HepG2 (cell line): ENCODE data around the gene TOM1L2. TPM values are rescaled to one million over a fixed set of nuclear protein-coding genes. Genes with fewer than 3 reads are reported as not detected.

ENCODE experiments used
- ATAC-seq: fragments of 200-7000 bp; cut with Tn5 transposase; 3 replicates; pipeline ENCODE4 v1.9.1; 2020; ENCODE audit warnings: mild to moderate bottlenecking, moderate library complexity
- BruUV-seq: library from RNA; stranded (reverse); fragments of 400-500 nt; replicated peaks from 2 replicates; lab custom pipeline; 2021; lab: Mats Ljungman, UMichigan
- CTCF ChIA-PET: fragments of 300-600 bp; formaldehyde crosslinking; extraction: SDS; loops from one replicate; lab custom pipeline; 2021; ENCODE audit warnings: low total read pairs, inconsistent platforms, low intra/inter-chr PET ratio; lab: Yijun Ruan, JAX
- POLR2A ChIA-PET: fragments of 350-600 bp; sonication (Branson Sonifier 250); formaldehyde crosslinking; loops from one replicate; lab custom pipeline; 2020; ENCODE audit warnings: antibody characterized with exemption, inconsistent platforms; lab: Yijun Ruan, JAX
- DNase-seq: peaks from one replicate; pipeline ENCODE4 v3.0.0-alpha.2; 2015; ENCODE audit warnings: low spot score
- FAIRE-seq: peaks from 3 replicates; lab custom pipeline; 2011; peaks lifted over from hg19 to GRCh38; lab: Jason Lieb, UNC
- H2AFZ ChIP-seq: one replicate; pipeline ENCODE4 v1.6.1; 2011; ENCODE audit warnings: low read length, inconsistent platforms
- H3K27ac ChIP-seq: fragments of 300-600 bp; 3 replicates; pipeline ENCODE4 v1.8.0; 2011; ENCODE audit warnings: mixed run types, mild to moderate bottlenecking, mixed read lengths, low read length, inconsistent platforms; ENCODE audit not compliant: insufficient read depth; ENCODE audit errors: extremely low read length
- H3K27me3 ChIP-seq, 2 experiments: fragments of 200-600 bp in 1 of 2; 2 replicates in 1 of 2; 3 replicates in 1 of 2; pipeline versions ENCODE4 v1.6.0 to v1.8.0; 2011; ENCODE audit warnings: low read length in 2 of 2, mild to moderate bottlenecking in 2 of 2, moderate library complexity in 2 of 2, inconsistent platforms in 1 of 2; ENCODE audit not compliant: insufficient read depth in 2 of 2, control insufficient read depth in 1 of 2
- H3K36me3 ChIP-seq, 2 experiments: fragments of 200-600 bp in 1 of 2; replicated peaks in 1 of 2; 2 replicates in 1 of 2; 3 replicates in 1 of 2; pipeline versions ENCODE4 v1.5.1 to v1.8.0; 2011; ENCODE audit warnings: low read length in 2 of 2, inconsistent platforms in 1 of 2; ENCODE audit not compliant: insufficient read depth in 2 of 2, control insufficient read depth in 1 of 2
- H3K4me1 ChIP-seq: 2 replicates; pipeline ENCODE4 v1.5.1; 2012; ENCODE audit warnings: low read length, inconsistent platforms; ENCODE audit not compliant: insufficient read depth
- H3K4me2 ChIP-seq: 2 replicates; pipeline ENCODE4 v1.6.0; 2011; ENCODE audit warnings: low read depth, low read length, inconsistent platforms
- H3K4me3 ChIP-seq, 3 experiments: fragments of 200-600 bp in 1 of 3; sonication (generic), shearing (Covaris generic) in 1 of 3; replicated peaks in 1 of 3; 2 replicates each; pipeline ENCODE4 v1.5.1; 2011 to 2016; ENCODE audit warnings: low read length in 3 of 3, inconsistent platforms in 2 of 3, low read depth in 2 of 3, mild to moderate bottlenecking in 2 of 3, control low read depth in 1 of 3, mixed read lengths in 1 of 3; ENCODE audit not compliant: insufficient read depth in 1 of 3
- H3K79me2 ChIP-seq: one replicate; pipeline ENCODE4 v1.6.1; 2011; ENCODE audit warnings: low read length, inconsistent platforms; ENCODE audit not compliant: insufficient read depth
- H3K9ac ChIP-seq: 2 replicates; pipeline ENCODE4 v1.6.0; 2011; ENCODE audit warnings: mild to moderate bottlenecking, low read depth, low read length, inconsistent platforms; ENCODE audit not compliant: insufficient read depth
- H3K9me3 ChIP-seq: 2 replicates; pipeline ENCODE4 v1.5.1; 2012; ENCODE audit warnings: mild to moderate bottlenecking, low read length
- H4K20me1 ChIP-seq: 2 replicates; pipeline ENCODE4 v1.6.0; 2011; ENCODE audit warnings: inconsistent platforms, mild to moderate bottlenecking, low read length, moderate library complexity; ENCODE audit not compliant: insufficient read depth
- AGO2 ChIP-seq: fragments of 200-400 bp; formaldehyde crosslinking; optimal IDR thresholded peaks from 2 replicates; pipeline ENCODE3; 2017; ENCODE audit warnings: mild to moderate bottlenecking, low read depth, low read length, moderate library complexity
- ELF1 ChIP-seq: sonication (generic); formaldehyde crosslinking; IDR thresholded peaks from 2 replicates; pipeline ENCODE4 v1.4.0; 2020; ENCODE audit warnings: missing genetic modification reagents
- PREB ChIP-seq: sonication (generic); formaldehyde crosslinking; IDR thresholded peaks from 2 replicates; pipeline ENCODE4 v1.4.0; 2020; ENCODE audit warnings: missing genetic modification reagents
- ZBTB49 ChIP-seq: sonication (generic); formaldehyde crosslinking; IDR thresholded peaks from 2 replicates; pipeline ENCODE4 v1.4.0; 2020; ENCODE audit warnings: missing genetic modification reagents, borderline replicate concordance
- WGBS: methylation state at CpG from one replicate; pipeline ENCODE4 v1.1.6; 2017; ENCODE audit warnings: low lambda C conversion rate; 5-methylcytosine and 5-hydroxymethylcytosine counted together
- in situ Hi-C: cut with HindIII; loops from 2 replicates; pipeline ENCODE4 v1.10.0; 2017; ENCODE audit warnings: low pct_unique_long_range_greater_than_20kb; ENCODE audit not compliant: extremely low pct_ligation_motif_present
- intact Hi-C: fragments of 100-400 bp; cut with micrococcal nuclease; formaldehyde crosslinking; loops from one replicate; pipeline ENCODE4 v1.10.0; 2022; ENCODE audit not compliant: unreplicated experiment
- polyA plus RNA-seq, 8 experiments: library from polyadenylated mRNA; depleted of rRNA in 3 of 8; stranded (reverse) in 7 of 8; unstranded in 1 of 8; fragments of >200 nt; fragmentation: Illumina TruSeq in 4 of 8; extraction: Trizol in 4 of 8; gene quantifications; 2 replicates each; pipeline versions ENCODE4 v1.2.1 to v1.2.3, GENCODE V29; 2011 to 2016; ENCODE audit warnings: low read depth in 4 of 8, missing spikeins in 1 of 8, mixed read lengths in 1 of 8; ENCODE audit not compliant: insufficient read depth in 1 of 8
- total RNA-seq, 5 experiments: library from RNA; depleted of rRNA; stranded (reverse); fragments of >200 nt; fragmentation: Illumina TruSeq; extraction: Trizol; gene quantifications; 2 replicates each; pipeline ENCODE4 v1.2.3, GENCODE V29; 2016; ENCODE audit warnings: low read depth in 1 of 5
- TF ChIP-seq, protein P1 (sequence below), 2 experiments: sonication (generic) in 1 of 2; formaldehyde crosslinking in 1 of 2; IDR thresholded peaks; 2 replicates each; pipeline versions ENCODE4 v1.4.0 to v1.6.1; 2016 to 2020; ENCODE audit warnings: borderline replicate concordance in 1 of 2, low read depth in 1 of 2, mild to moderate bottlenecking in 1 of 2, missing genetic modification reagents in 1 of 2

TOM1L2 gene
- total and polyA plus RNA-seq, 2 of the 13 experiments (the other 11 are each of a cell fraction or from before 2014, with no cell fraction given), result 4.7 to 7.4 TPM

DNA sequence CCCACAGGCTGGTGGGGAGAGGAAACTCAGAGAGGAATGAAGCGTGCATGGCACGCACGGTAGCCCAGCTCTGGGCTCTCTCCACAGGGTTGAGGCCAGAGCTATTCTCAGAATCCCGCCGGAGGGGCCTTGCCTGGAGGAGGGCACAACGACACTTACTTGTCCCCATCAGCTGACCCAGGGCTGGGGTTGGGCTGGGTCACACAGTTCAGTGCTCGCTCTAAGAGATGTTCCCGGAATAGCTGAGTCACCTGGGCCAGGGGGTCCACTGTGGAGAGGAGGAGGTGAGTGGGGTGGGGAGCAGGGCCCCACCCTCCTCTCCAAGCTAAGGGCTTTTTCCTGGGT lies 157.2 kb downstream of the TOM1L2 start (continued):
- TF ChIP-seq, protein P1, sequence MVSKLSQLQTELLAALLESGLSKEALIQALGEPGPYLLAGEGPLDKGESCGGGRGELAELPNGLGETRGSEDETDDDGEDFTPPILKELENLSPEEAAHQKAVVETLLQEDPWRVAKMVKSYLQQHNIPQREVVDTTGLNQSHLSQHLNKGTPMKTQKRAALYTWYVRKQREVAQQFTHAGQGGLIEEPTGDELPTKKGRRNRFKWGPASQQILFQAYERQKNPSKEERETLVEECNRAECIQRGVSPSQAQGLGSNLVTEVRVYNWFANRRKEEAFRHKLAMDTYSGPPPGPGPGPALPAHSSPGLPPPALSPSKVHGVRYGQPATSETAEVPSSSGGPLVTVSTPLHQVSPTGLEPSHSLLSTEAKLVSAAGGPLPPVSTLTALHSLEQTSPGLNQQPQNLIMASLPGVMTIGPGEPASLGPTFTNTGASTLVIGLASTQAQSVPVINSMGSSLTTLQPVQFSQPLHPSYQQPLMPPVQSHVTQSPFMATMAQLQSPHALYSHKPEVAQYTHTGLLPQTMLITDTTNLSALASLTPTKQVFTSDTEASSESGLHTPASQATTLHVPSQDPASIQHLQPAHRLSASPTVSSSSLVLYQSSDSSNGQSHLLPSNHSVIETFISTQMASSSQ (IDR thresholded peaks at IDR 0.05; ENCODE audit: low read depth), result no peak
- TF ChIP-seq, protein P1 (CRISPR knock-in tag; IDR thresholded peaks at IDR 0.05; ENCODE audit: borderline replicate concordance), result no peak
- no peak for TF ChIP-seq ELF1 (CRISPR knock-in tag)
- TF ChIP-seq, all 625 proteins: peak for 0

- WGBS, result 100% methylated on average over 12 of the region's 20 CpGs
- no peaks in the 10 kb centered on the region for H3K27me3 ChIP-seq
- no peak for FAIRE-seq
- peaks cover 20% of the 10 kb centered on the region; the same call in 1 of the 2 replicates for H4K20me1 ChIP-seq
- no peak overlapping the region for H3K4me3 ChIP-seq
- H2AFZ ChIP-seq, result no peak overlapping the region
- peaks cover 39% of the 10 kb centered on the region for H3K4me1 ChIP-seq
- ChIA-PET POLR2A (interaction anchor here (1.0 to 1.5 kb wide), 2 partner anchors 22 to 23 kb away, joined by 3 to 5 read pairs; partner anchors contain the start of gene SREBF1), CTCF (interaction anchor here (3.6 kb wide), 1 partner anchor 45 kb away, joined by 53 read pairs; no protein-coding TSS in a partner anchor)
- H3K9ac ChIP-seq, result no peak overlapping the region
- no peak overlapping the region for H3K4me2 ChIP-seq
- in situ Hi-C loops (loop anchor here (5.0 kb wide), 1 partner anchor 48 kb away; no protein-coding TSS in a partner anchor), intact Hi-C loops (no loop called here)
- no peak overlapping the region for H3K27ac ChIP-seq
- peaks cover 46 to 57% of the 10 kb centered on the region in 2 experiments; a peak in 4 of 5 replicates for H3K36me3 ChIP-seq
- DNase-seq, result no peak
- no peaks in the 10 kb centered on the region for H3K79me2 ChIP-seq
- BruUV-seq, result no TSS peak
- H3K9me3 ChIP-seq, result no peaks in the 10 kb centered on the region
- no peak for ATAC-seq
- no peak for TF ChIP-seq ZBTB49 (CRISPR knock-in tag)
- TF ChIP-seq AGO2, result peak; percentile 3
- TF ChIP-seq PREB, result no peak
Measured at GRCh38 chr17:17814162-17815061, 157.8 kb downstream of the TOM1L2 start.
